ENCODE measurements around the gene C22orf23.

C22orf23 gene

DNA sequence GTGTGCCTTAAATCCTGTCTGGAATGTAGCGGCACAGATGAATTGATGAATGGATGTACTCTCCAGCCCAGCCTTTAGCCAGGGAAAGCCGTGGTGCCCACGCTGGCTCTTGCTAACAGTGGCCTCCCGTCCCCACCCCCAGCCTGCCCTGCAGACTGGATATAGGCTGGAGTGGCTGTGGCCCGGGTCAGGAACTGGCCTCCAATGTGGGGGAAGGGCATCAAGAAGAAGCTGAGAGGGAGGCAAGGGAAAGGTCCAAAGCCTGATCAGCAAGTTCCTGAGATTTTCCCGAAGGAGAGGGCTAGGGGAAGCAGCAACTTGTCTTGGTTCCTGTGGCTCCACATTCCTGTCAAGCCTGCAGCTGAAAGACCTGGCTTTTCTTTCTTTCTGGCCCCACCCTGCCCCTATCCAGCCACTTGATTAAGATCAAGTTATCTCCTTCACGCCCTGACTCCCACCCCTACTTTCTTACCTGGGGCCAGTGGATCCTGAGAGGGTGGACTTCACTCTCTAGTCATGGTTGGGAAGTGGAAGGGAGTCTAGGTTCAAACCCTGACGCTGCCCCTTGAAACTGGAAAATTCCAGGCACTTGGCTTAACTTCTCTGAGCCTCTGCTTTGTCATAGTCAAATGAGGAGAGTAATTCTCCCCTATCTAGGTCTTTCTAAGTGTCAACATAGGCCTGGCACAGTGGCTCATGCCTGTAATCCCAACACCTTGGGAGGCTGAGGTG lies 58.3 kb downstream of the C22orf23 start:
- DNase-seq: no peak

DNA sequence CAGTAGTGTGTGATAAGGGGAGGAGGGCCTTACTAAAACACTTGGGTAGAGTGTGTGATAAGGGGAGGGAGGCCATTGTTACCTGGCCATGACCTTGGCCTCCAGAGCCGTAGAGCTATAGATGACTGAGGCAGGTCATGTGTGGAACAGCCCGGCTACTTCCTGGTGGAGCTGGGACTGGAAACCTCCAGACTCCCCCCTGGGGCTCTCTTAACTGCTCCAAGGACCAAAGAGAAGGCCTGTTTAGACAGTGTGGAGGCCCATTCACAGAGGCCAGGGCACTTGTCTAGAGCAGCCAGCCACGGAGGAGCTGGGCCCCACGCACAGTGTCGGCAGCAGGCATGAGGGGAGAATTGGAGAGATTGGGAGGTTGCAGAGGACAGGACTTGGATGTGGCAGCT lies 59.8 kb downstream of the C22orf23 start:
- DNase-seq: no peak

Measured in activated CD4-positive, alpha-beta T cell treated with anti-CD3 and anti-CD28 coated beads, Interleukin-2, amount 50 U/mL, for 4 hours (primary cell).